GM12864 (cell line): Measurements from ENCODE around the gene ARHGEF11.

Experiments
- DNase-seq: peaks from one replicate; pipeline ENCODE4 v3.0.0-alpha.2; 2011; ENCODE audit warnings: low read depth
- H3K4me3 ChIP-seq: 2 replicates; pipeline ENCODE4 v1.5.1; 2011; ENCODE audit warnings: mild to moderate bottlenecking, low read depth, low read length, control low read depth
- CTCF ChIP-seq: IDR thresholded peaks from 2 replicates; pipeline ENCODE4 v1.5.1; 2011; ENCODE audit warnings: low read depth, mild to moderate bottlenecking, moderate library complexity, low read length, control low read depth, inconsistent platforms; ENCODE audit errors: missing control alignments

Gene ARHGEF11

DNA sequence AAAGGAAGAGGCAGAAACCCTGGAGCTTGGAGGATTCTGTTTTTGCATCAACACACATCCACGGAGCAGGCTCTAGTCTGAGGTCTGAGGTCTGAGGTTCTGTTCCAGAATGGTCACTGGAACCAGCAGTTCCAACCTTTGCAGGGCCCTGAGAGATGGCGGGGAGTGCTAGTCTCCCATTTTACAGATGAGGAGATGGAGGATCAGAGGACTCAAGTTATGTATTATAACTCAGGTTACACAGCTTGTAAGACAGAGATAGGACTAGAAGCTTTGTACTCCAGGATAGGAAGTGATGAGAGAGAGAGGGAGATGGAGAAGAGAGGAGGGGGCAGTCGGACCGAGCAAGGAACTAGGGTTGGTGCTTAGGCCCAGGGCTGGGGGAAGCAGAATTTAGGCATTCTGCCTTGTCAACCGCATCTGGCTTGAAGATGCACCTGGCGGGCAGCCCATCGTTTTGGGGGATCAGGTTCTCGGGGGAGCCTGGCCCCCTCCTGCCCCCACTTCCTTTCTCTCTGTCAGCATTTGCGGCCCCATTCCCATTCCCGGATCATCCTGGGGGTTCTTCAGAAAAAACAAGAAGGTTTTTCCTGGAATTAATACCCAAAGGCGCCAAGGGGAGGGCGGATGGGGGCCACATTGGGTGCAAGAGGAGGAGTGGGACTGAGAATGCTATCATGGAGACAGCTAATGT, 146.4 kb downstream of the ARHGEF11 start:
- no peak for DNase-seq
- no peak for TF ChIP-seq CTCF
- no peak overlapping the region for H3K4me3 ChIP-seq

DNA sequence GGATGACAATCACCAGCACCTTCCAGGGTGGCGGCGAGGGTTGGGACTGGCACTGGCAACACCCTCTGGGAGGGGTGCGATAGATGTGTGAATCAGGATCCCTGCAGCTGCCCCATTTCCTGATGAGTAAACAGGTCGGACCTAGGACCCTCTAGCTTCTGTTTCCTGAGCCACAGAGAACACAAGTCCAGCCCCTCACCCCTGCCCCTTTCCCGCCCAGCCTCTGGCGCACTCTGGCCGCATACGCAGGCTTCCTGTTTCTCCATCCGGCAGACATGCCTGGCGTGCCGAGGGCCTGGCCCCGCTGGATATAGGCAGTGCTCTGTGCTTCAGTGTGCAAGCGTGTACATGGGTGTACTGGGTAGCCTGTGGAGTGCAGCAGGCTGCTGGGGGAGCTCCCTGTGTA, 147.4 kb downstream of the ARHGEF11 start:
- no peak overlapping the region for H3K4me3 ChIP-seq
- TF ChIP-seq CTCF: no peak
- DNase-seq: no peak

DNA sequence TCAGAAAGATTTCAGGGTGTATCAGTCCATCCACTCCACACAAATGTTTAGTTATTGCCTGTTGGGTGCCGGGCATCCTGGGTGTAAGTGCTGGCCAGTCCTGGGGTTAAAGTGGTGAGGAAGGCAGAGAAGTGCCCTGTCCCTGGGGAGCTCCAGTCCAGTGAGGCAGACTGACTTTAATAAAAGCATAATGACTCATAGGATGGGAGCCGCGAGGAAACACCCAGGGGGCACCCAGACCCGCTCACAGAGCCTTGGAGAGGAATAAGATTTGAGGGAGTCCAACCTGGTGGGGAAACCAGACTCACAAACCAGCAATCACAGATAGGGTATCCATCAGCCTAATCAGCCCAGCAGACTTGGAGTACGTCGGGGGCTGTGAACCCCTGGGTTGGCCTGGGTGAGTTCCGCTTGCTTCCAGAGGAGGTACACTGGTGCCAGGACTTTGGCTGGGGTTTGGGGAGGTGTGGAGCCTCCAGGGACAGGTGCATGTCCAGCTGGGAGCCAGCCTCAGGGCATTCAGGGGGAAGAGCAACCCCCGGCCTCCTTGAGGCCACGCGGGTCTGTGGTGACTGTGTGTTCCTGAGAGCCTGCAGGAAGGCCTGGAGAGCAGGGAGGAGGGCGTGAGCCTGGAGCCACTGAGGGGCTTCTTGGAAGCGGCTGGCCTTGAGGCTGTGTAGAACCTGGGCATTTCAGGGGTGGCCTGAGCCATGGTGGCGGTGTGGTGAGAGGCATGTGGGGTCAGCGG, 148.3 kb downstream of the ARHGEF11 start:
- no peak for DNase-seq
- TF ChIP-seq CTCF: no peak
- no peak overlapping the region for H3K4me3 ChIP-seq

- TF ChIP-seq CTCF: no peak
- DNase-seq: no peak
- no peak overlapping the region for H3K4me3 ChIP-seq
Measured at GRCh38 chr1:156896490-156897033, 149.0 kb downstream of the ARHGEF11 start.

DNA sequence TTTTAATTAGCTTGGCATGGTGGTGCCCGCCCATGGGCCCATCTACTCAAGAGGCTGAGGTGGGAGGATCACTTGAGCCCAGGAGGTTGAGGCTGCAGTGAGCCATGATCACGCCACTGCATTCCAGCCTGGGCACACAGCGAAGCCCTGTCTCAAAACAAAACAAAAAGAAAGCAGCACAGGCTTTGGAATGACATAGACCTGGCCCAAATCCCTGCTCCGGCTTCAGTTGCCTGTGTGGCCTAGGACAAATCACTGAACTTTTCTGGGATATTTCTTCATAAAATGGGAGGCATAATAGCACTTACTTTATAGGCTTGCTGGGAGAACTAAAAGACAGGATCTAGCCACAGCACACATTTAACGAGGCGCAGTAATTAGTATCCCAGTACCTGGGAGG, 149.6 kb downstream of the ARHGEF11 start:
- no peak overlapping the region for H3K4me3 ChIP-seq
- DNase-seq: no peak
- no peak for TF ChIP-seq CTCF

- H3K4me3 ChIP-seq: no peak overlapping the region
- DNase-seq: no peak
- no peak for TF ChIP-seq CTCF
Measured at GRCh38 chr1:156895455-156895812, 150.1 kb downstream of the ARHGEF11 start.
